Esophagus muscularis mucosa (tissue), 3 donors: ENCODE data around the gene CAPG.

Experiments
- POLR2A ChIP-seq: fragments of 450-650 bp; IDR thresholded peaks from one replicate; pipeline ENCODE4 v1.6.1; 2017; ENCODE audit warnings: antibody characterized with exemption, moderate library complexity, mild to moderate bottlenecking, low read depth
- TF ChIP-seq, protein P1 (sequence below), 3 experiments: fragments of 200-600 bp in 2 of 3; fragments of 450-650 bp in 1 of 3; sonication (generic) in 2 of 3; IDR thresholded peaks; one replicate each; pipeline ENCODE4 v1.5.1; 2017 to 2019; ENCODE audit warnings: antibody characterized with exemption in 3 of 3, mild to moderate bottlenecking in 2 of 3, moderate library complexity in 1 of 3

DNA sequence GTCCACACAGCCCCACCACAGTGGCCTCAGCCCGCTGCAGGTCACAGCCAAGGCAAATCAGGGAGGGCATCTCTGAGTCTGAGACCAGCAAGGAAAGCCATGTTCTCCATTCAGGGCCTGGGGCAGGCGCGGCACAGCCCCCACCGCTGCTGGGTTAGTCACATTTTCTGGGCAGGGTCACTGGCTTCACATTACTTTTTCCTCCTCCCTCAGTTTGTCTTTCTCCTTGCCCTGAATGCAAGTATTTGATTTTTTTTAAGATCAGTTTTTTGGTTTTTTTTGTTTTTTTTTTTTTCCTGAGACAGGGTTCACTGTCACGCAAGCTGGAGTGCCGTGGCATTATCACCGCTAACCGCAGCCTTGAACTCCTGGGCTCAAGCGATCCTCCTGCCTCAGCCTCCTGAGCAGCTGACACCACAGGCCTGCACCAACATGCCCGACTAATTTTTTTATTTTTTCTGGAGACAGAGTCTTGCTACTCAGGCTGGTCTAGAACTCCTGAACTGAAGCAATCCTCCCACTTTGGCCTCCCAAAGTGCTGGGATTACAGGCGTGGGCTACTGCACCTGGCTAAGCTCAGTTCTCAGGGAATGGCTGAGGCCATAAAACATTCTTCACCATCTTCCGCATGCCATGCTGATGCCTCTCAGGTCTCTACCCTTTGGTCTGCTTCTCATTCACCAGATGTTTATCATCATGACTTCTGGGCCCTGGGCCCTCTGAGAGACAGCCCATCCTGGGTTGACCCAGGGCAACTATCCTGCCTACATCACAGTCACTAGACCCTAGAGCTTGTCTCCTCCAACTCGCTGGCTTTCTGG is 628 bp upstream of the CAPG start:
- TF ChIP-seq POLR2A = no peak
- TF ChIP-seq, protein P1, sequence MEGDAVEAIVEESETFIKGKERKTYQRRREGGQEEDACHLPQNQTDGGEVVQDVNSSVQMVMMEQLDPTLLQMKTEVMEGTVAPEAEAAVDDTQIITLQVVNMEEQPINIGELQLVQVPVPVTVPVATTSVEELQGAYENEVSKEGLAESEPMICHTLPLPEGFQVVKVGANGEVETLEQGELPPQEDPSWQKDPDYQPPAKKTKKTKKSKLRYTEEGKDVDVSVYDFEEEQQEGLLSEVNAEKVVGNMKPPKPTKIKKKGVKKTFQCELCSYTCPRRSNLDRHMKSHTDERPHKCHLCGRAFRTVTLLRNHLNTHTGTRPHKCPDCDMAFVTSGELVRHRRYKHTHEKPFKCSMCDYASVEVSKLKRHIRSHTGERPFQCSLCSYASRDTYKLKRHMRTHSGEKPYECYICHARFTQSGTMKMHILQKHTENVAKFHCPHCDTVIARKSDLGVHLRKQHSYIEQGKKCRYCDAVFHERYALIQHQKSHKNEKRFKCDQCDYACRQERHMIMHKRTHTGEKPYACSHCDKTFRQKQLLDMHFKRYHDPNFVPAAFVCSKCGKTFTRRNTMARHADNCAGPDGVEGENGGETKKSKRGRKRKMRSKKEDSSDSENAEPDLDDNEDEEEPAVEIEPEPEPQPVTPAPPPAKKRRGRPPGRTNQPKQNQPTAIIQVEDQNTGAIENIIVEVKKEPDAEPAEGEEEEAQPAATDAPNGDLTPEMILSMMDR (IDR thresholded peaks at IDR 0.05) = no peak
